ENCODE results near the gene DOCK1.

The DOCK1 gene

GRCh38 chr10:127044186-127044585 lies 139.0 kb downstream of the DOCK1 start:
- no peak for DNase-seq

- no peak for DNase-seq
Observed at GRCh38 chr10:127046975-127047877, 142.0 kb downstream of the DOCK1 start.

GRCh38 chr10:127047878-127048238 lies 142.6 kb downstream of the DOCK1 start:
- no peak for DNase-seq

GRCh38 chr10:127048630-127049029 lies 143.4 kb downstream of the DOCK1 start:
- DNase-seq, result no peak

GRCh38 chr10:127052001-127052400 lies 146.8 kb downstream of the DOCK1 start:
- no peak for DNase-seq

- DNase-seq, result no peak
Observed at GRCh38 chr10:127055263-127055662, 150.0 kb downstream of the DOCK1 start.

GRCh38 chr10:127059314-127059713 lies 154.1 kb downstream of the DOCK1 start:
- DNase-seq, result no peak

- peak; percentile 20 for DNase-seq
Observed at GRCh38 chr10:127063762-127064161, 158.5 kb downstream of the DOCK1 start.

- no peak for DNase-seq
Observed at GRCh38 chr10:127064474-127064873, 159.2 kb downstream of the DOCK1 start.

GRCh38 chr10:127067542-127068194 lies 162.4 kb downstream of the DOCK1 start:
- DNase-seq, result no peak

- DNase-seq, result no peak
Observed at GRCh38 chr10:127068485-127068884, 163.3 kb downstream of the DOCK1 start.

- DNase-seq, result no peak
Observed at GRCh38 chr10:127069436-127069835, 164.2 kb downstream of the DOCK1 start.

GRCh38 chr10:127071126-127071525 lies 165.9 kb downstream of the DOCK1 start:
- no peak for DNase-seq

GRCh38 chr10:127073666-127074065 lies 168.4 kb downstream of the DOCK1 start:
- DNase-seq, result no peak

GRCh38 chr10:127079392-127079791 lies 174.2 kb downstream of the DOCK1 start:
- no peak for DNase-seq

GRCh38 chr10:127080317-127080716 lies 175.1 kb downstream of the DOCK1 start:
- no peak for DNase-seq

- DNase-seq, result no peak
Observed at GRCh38 chr10:127081851-127082345, 176.7 kb downstream of the DOCK1 start.

- DNase-seq, result no peak
Observed at GRCh38 chr10:127082651-127083050, 177.4 kb downstream of the DOCK1 start.

GRCh38 chr10:127085957-127086356 lies 180.7 kb downstream of the DOCK1 start:
- DNase-seq, result no peak

- no peak for DNase-seq
Observed at GRCh38 chr10:127088908-127089307, 183.7 kb downstream of the DOCK1 start.

- DNase-seq, result no peak
Observed at GRCh38 chr10:127089446-127089845, 184.2 kb downstream of the DOCK1 start.

GRCh38 chr10:127090138-127090537 lies 184.9 kb downstream of the DOCK1 start:
- no peak for DNase-seq

- no peak for DNase-seq
Observed at GRCh38 chr10:127091354-127091753, 186.1 kb downstream of the DOCK1 start.

GRCh38 chr10:127092916-127093315 lies 187.7 kb downstream of the DOCK1 start:
- DNase-seq, result no peak

Data from retina (tissue), 1 donor.